A549 (cell line): ENCODE data around the gene NRDE2. TPM values are rescaled to one million over a fixed set of nuclear protein-coding genes. Genes with fewer than 3 reads are reported as not detected.

Experiments
- ATAC-seq, 2 experiments: fragments of 200-7000 bp in 1 of 2; fragments of >200 bp in 1 of 2; cut with Nextera tagmentation in 1 of 2; cut with Tn5 transposase in 1 of 2; 3 replicates each; pipeline versions ENCODE4 v1.8.0 to v1.9.1; 2018 to 2020; ENCODE audit warnings: mild to moderate bottlenecking in 1 of 2, moderate library complexity in 1 of 2
- CTCF ChIA-PET: fragments of 300-600 bp; sonication (Branson Sonifier 250); formaldehyde crosslinking; extraction: SDS; loops from one replicate; lab custom pipeline; 2021; ENCODE audit warnings: antibody characterized with exemption, inconsistent platforms; lab: Yijun Ruan, JAX
- POLR2A ChIA-PET: fragments of 350-600 bp; formaldehyde crosslinking; extraction: SDS; loops from one replicate; lab custom pipeline; 2021; ENCODE audit warnings: antibody characterized with exemption, inconsistent platforms; lab: Yijun Ruan, JAX
- DNase-seq, 2 experiments: peaks; one replicate each; pipeline versions ENCODE4 v3.0.0 to v3.0.0-alpha.2; 2011 to 2016; ENCODE audit warnings: low read depth in 1 of 2, low spot score in 1 of 2
- FAIRE-seq: peaks from 2 replicates; lab custom pipeline; 2011; peaks lifted over from hg19 to GRCh38; lab: Jason Lieb, UNC
- H3K27ac ChIP-seq, 2 experiments: fragments of >200 bp; sonication (Bioruptor Twin); formaldehyde crosslinking; 3 replicates each; pipeline ENCODE4 v1.5.1; 2016 to 2017
- H3K4me1 ChIP-seq: fragments of >200 bp; sonication (Bioruptor Twin); formaldehyde crosslinking; 3 replicates; pipeline ENCODE4 v1.6.1; 2016
- H3K4me2 ChIP-seq: fragments of >200 bp; sonication (Bioruptor Twin); formaldehyde crosslinking; 3 replicates; pipeline ENCODE4 v1.6.1; 2016
- H3K4me3 ChIP-seq: fragments of >200 bp; sonication (Bioruptor Twin); formaldehyde crosslinking; 3 replicates; pipeline ENCODE4 v1.5.1; 2016
- H3K9me3 ChIP-seq: fragments of >200 bp; sonication (Bioruptor Twin); formaldehyde crosslinking; 3 replicates; pipeline ENCODE4 v1.6.1; 2016
- BHLHE40 ChIP-seq: IDR thresholded peaks from 2 replicates; pipeline ENCODE4 v1.6.1; 2012; ENCODE audit warnings: low read depth, low read length, inconsistent platforms
- CEBPB ChIP-seq, 2 experiments: fragments of >200 bp in 1 of 2; sonication (Bioruptor Twin) in 1 of 2; formaldehyde crosslinking in 1 of 2; IDR thresholded peaks; 2 replicates each; pipeline ENCODE4 v1.6.1; 2012 to 2016
- CHD2 ChIP-seq: fragments of 150-350 bp; IDR thresholded peaks from 2 replicates; pipeline ENCODE4 v1.6.1; 2014; ENCODE audit warnings: low read length; ENCODE audit not compliant: partially characterized antibody
- CTCF ChIP-seq: fragments of >200 bp; sonication (Bioruptor Twin); formaldehyde crosslinking; IDR thresholded peaks from 3 replicates; pipeline ENCODE4 v1.5.1; 2016
- EHF ChIP-seq: fragments of 250-450 bp; sonication (Bioruptor Pico); IDR thresholded peaks from 2 replicates; pipeline ENCODE4 v1.5.0; 2020; ENCODE audit warnings: mild to moderate bottlenecking
- ESRRA ChIP-seq: fragments of 150-350 bp; IDR thresholded peaks from 2 replicates; pipeline ENCODE4 v1.6.1; 2014; ENCODE audit warnings: mild to moderate bottlenecking, low read length, borderline replicate concordance
- FOSB ChIP-seq: fragments of 250-450 bp; sonication (Bioruptor Pico); IDR thresholded peaks from 2 replicates; pipeline ENCODE4 v1.5.0; 2020; ENCODE audit warnings: mild to moderate bottlenecking, moderate library complexity
- HDAC2 ChIP-seq: fragments of 200-600 bp; sonication (generic); IDR thresholded peaks from 2 replicates; pipeline ENCODE4 v1.6.1; 2016
- JUN ChIP-seq, 2 experiments: fragments of >200 bp; sonication (Bioruptor Twin); formaldehyde crosslinking; IDR thresholded peaks; 2 replicates in 1 of 2; 3 replicates in 1 of 2; pipeline ENCODE4 v1.6.1; 2016 to 2017
- KDM1A ChIP-seq: fragments of 200-600 bp; sonication (generic); IDR thresholded peaks from 2 replicates; pipeline ENCODE4 v1.6.1; 2016; ENCODE audit warnings: low read depth, mild to moderate bottlenecking
- KDM5A ChIP-seq: fragments of 200-600 bp; sonication (generic); IDR thresholded peaks from 2 replicates; pipeline ENCODE4 v1.6.1; 2016; ENCODE audit warnings: antibody characterized with exemption, mild to moderate bottlenecking
- MYC ChIP-seq: IDR thresholded peaks from 2 replicates; pipeline ENCODE4 v1.6.1; 2012; ENCODE audit warnings: mild to moderate bottlenecking, inconsistent platforms, low read length, improper control_type of control experiment, borderline replicate concordance
- NFE2L2 ChIP-seq: fragments of 150-350 bp; conservative IDR thresholded peaks from 2 replicates; pipeline ENCODE4 v1.6.1; 2014; ENCODE audit warnings: low read length
- NR3C1 ChIP-seq: fragments of >200 bp; sonication (Bioruptor Twin); formaldehyde crosslinking; IDR thresholded peaks from 3 replicates; pipeline ENCODE4 v1.6.1; 2017
- PHF8 ChIP-seq: fragments of 200-600 bp; sonication (generic); IDR thresholded peaks from 2 replicates; pipeline ENCODE4 v1.6.1; 2016; ENCODE audit warnings: low read depth, mild to moderate bottlenecking, antibody characterized with exemption, moderate library complexity, borderline replicate concordance
- POLR2A ChIP-seq: IDR thresholded peaks from 2 replicates; pipeline ENCODE4 v1.6.1; 2012; ENCODE audit warnings: mild to moderate bottlenecking, low read length
- POLR2AphosphoS2 ChIP-seq: conservative IDR thresholded peaks from 2 replicates; pipeline ENCODE4 v1.6.1; 2012; ENCODE audit warnings: low read length, improper control_type of control experiment, inconsistent platforms
- RARB ChIP-seq: fragments of 250-450 bp; sonication (Bioruptor Pico); IDR thresholded peaks from 2 replicates; pipeline ENCODE4 v1.8.0; 2021; ENCODE audit warnings: mild to moderate bottlenecking, moderate library complexity
- RCOR1 ChIP-seq: fragments of 150-350 bp; IDR thresholded peaks from 2 replicates; pipeline ENCODE4 v1.6.1; 2014; ENCODE audit warnings: antibody characterized with exemption, low read length, low read depth
- RFX5 ChIP-seq: fragments of 450-650 bp; IDR thresholded peaks from 2 replicates; pipeline ENCODE4 v1.7.1; 2014; ENCODE audit warnings: antibody characterized with exemption, mild to moderate bottlenecking, moderate library complexity
- SMC3 ChIP-seq: fragments of >200 bp; sonication (Bioruptor Twin); formaldehyde crosslinking; IDR thresholded peaks from 3 replicates; pipeline ENCODE4 v1.6.1; 2018; ENCODE audit warnings: inconsistent platforms
- SREBF2 ChIP-seq: fragments of 450-650 bp; IDR thresholded peaks from 2 replicates; pipeline ENCODE4 v1.6.1; 2014; ENCODE audit warnings: mild to moderate bottlenecking, moderate library complexity
- USF2 ChIP-seq: fragments of 450-650 bp; IDR thresholded peaks from 2 replicates; pipeline ENCODE4 v1.6.1; 2014; ENCODE audit warnings: antibody characterized with exemption
- ZSCAN20 ChIP-seq: fragments of 250-450 bp; sonication (Bioruptor Pico); IDR thresholded peaks from 2 replicates; pipeline ENCODE4 v1.8.0; 2022; ENCODE audit warnings: mild to moderate bottlenecking, moderate library complexity
- WGBS: methylation state at CpG from one replicate; pipeline ENCODE4 v1.1.6; 2017; ENCODE audit errors: missing lambda C conversion rate; 5-methylcytosine and 5-hydroxymethylcytosine counted together
- polyA plus RNA-seq, 4 experiments: library from polyadenylated mRNA; depleted of rRNA in 3 of 4; stranded (reverse); fragments of >200 nt; fragmentation: RNase III in 1 of 4; extraction: RNeasy Plus Mini Kit Qiagen cat#74134 plus additional on column Dnase treatment in 1 of 4; gene quantifications; 2 replicates in 3 of 4; 3 replicates in 1 of 4; pipeline ENCODE4 v1.2.3, GENCODE V29; 2011 to 2017
- TF ChIP-seq, protein P1 (sequence below): IDR thresholded peaks from 2 replicates; pipeline ENCODE4 v1.6.1; 2012
- TF ChIP-seq, protein P2 (sequence below): IDR thresholded peaks from 2 replicates; pipeline ENCODE4 v1.6.1; 2012; ENCODE audit warnings: low read depth, borderline replicate concordance

NRDE2 gene
- polyA plus RNA-seq, 2 of the 4 experiments (the other 2 are of a cell fraction), result 11.6 to 12.7 TPM

GRCh38 chr14:90321891-90322290 is 9.8 kb downstream of the NRDE2 start:
- no peaks in the 10 kb centered on the region for H3K4me1 ChIP-seq
- ChIA-PET POLR2A (interaction anchor here (0.9 kb wide), 1 partner anchor 76 kb away, joined by 3 read pairs; no protein-coding TSS in a partner anchor), CTCF (interaction anchor here (0.8 kb wide), 1 partner anchor 391 kb away, joined by 3 read pairs; no protein-coding TSS in a partner anchor)
- ATAC-seq (no peak), FAIRE-seq (no peak), DNase-seq (no peak)
- TF ChIP-seq EHF, result no peak
- TF ChIP-seq, protein P1, sequence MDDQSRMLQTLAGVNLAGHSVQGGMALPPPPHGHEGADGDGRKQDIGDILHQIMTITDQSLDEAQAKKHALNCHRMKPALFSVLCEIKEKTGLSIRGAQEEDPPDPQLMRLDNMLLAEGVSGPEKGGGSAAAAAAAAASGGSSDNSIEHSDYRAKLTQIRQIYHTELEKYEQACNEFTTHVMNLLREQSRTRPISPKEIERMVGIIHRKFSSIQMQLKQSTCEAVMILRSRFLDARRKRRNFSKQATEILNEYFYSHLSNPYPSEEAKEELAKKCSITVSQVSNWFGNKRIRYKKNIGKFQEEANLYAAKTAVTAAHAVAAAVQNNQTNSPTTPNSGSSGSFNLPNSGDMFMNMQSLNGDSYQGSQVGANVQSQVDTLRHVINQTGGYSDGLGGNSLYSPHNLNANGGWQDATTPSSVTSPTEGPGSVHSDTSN, result no peak
- no peak for TF ChIP-seq NR3C1
- TF ChIP-seq KDM5A, result no peak
- no peak for TF ChIP-seq CEBPB (IDR thresholded peaks at IDR 0.05)
- TF ChIP-seq JUN (IDR thresholded peaks at IDR 0.05), result no peak
- TF ChIP-seq MYC, result no peak
- no peak for TF ChIP-seq FOSB (CRISPR knock-in tag)
- TF ChIP-seq NFE2L2, result no peak
- TF ChIP-seq SMC3, result no peak
- TF ChIP-seq, protein P2, sequence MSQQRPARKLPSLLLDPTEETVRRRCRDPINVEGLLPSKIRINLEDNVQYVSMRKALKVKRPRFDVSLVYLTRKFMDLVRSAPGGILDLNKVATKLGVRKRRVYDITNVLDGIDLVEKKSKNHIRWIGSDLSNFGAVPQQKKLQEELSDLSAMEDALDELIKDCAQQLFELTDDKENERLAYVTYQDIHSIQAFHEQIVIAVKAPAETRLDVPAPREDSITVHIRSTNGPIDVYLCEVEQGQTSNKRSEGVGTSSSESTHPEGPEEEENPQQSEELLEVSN, result no peak
- TF ChIP-seq ZSCAN20, result no peak
- no peak for TF ChIP-seq RFX5
- TF ChIP-seq PHF8, result no peak
- no peak for TF ChIP-seq USF2
- no peak for TF ChIP-seq RCOR1
- TF ChIP-seq ESRRA, result no peak
- TF ChIP-seq HDAC2, result no peak
- TF ChIP-seq POLR2A, result no peak
- no peak for TF ChIP-seq SREBF2
- no peak overlapping the region for H3K4me3 ChIP-seq
- 96% methylated on average over 4 of the region's 4 CpGs for WGBS
- no peak overlapping the region for H3K4me2 ChIP-seq
- H3K9me3 ChIP-seq, result no peaks in the 10 kb centered on the region
- H3K27ac ChIP-seq, result no peak overlapping the region

DNA sequence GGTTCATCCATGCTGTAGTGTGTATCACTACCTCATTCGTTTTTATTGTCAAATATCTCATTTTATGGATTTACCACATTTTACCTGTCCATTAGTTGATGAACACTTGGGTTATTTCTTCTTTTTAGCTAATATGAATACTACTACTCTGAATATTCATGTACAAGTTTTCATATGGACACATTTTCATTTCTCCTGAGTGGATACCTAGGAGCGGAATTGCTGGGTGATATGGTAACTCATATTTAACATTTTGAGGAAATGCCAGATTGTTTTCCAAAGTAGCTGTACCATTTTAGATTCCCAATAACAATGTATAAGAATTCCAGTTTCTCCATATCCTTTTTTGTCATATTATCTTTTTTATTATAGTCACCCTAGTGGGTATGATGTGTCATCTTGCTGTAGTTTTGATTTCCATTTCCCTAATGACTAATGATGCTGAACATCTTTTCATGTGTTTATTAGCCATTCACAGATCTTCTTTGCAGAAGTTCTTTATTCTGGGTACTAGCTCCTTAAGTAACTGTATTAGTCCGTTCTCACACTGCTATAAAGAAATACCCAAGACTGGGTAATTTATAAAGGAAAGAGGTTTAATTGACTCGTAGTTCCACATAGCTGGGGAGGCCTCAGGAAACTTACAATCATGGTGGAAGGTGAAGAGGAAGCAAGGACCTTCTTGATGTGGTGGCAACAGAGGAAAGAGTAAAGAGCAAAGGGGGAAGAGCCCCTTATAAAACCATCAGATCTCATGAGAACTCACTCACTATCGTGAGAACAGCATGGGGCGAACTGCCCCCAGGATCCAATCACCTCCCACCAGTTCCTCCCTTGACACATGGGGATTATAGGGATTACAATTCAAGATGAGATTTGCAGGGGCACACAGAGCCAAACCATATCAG is 11.9 kb downstream of the NRDE2 start:
- FAIRE-seq (no peak), DNase-seq (no peak), ATAC-seq (no peak)
- Histone ChIP-seq H3K4me3 (no peak overlapping the region), H3K4me1 (no peaks in the 10 kb centered on the region), H3K27ac (no peak overlapping the region), H3K4me2 (no peak overlapping the region), H3K9me3 (no peaks in the 10 kb centered on the region)
- ChIA-PET POLR2A (interaction anchor here (0.6 to 0.7 kb wide), 2 partner anchors 117 to 438 kb away, joined by 3 to 5 read pairs; no protein-coding TSS in a partner anchor), CTCF (no interaction called here)
- TF ChIP-seq CHD2 (no peak), KDM1A (no peak), FOSB (CRISPR knock-in tag) (no peak), ESRRA (no peak), POLR2A (no peak), BHLHE40 (no peak), HDAC2 (no peak), CTCF (no peak), RFX5 (no peak), RARB (no peak), POLR2AphosphoS2 (no peak)
- WGBS, result 93% methylated on average over 6 of the region's 6 CpGs
